ENCODE results near the gene TERT.

DNA sequence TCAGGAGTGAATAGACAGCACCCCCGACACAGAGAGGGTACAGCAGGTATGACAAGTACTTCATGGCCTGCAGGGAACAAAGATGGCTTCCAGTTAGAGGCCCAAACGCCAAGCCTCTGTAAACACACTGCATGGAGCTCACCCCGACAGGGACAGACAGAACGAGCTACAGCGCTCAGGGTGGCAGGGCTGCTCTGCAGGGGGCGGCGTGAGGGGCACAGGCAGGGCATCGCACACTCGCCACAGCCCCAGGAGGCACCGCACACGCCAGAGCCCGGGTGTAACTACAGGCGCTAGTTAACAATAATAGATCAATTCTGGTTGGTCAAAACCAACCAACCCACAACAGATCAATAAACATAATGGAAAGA, 28.9 kb upstream of the TERT start:
- TF ChIP-seq, protein P1, sequence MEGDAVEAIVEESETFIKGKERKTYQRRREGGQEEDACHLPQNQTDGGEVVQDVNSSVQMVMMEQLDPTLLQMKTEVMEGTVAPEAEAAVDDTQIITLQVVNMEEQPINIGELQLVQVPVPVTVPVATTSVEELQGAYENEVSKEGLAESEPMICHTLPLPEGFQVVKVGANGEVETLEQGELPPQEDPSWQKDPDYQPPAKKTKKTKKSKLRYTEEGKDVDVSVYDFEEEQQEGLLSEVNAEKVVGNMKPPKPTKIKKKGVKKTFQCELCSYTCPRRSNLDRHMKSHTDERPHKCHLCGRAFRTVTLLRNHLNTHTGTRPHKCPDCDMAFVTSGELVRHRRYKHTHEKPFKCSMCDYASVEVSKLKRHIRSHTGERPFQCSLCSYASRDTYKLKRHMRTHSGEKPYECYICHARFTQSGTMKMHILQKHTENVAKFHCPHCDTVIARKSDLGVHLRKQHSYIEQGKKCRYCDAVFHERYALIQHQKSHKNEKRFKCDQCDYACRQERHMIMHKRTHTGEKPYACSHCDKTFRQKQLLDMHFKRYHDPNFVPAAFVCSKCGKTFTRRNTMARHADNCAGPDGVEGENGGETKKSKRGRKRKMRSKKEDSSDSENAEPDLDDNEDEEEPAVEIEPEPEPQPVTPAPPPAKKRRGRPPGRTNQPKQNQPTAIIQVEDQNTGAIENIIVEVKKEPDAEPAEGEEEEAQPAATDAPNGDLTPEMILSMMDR (IDR thresholded peaks at IDR 0.05): no peak
- TF ChIP-seq POLR2A (IDR thresholded peaks at IDR 0.05) (no peak), EP300 (IDR thresholded peaks at IDR 0.05) (no peak), POLR2AphosphoS5 (IDR thresholded peaks at IDR 0.05) (no peak)

Data from gastroesophageal sphincter (tissue), 3 donors.